ENCODE measurements around the gene SEZ6. TPM values are rescaled to one million over a fixed set of nuclear protein-coding genes. Genes with fewer than 3 reads are reported as not detected.

Gene SEZ6
- total RNA-seq, 1 donor from 2014 or later, result 10.1 TPM

GRCh38 chr17:28951991-28952975 is 53.5 kb downstream of the SEZ6 start:
- H3K27ac Mint-ChIP-seq, result no peak overlapping the region
- H3K36me3 Mint-ChIP-seq (ENCODE audit: insufficient read depth), result peaks cover 8% of the 10 kb centered on the region
- H3K9me3 Mint-ChIP-seq (ENCODE audit: low read depth), result no peaks in the 10 kb centered on the region
- TF ChIP-seq CTCF (IDR thresholded peaks at IDR 0.05; ENCODE audit: unreplicated experiment), result no peak
- peak; percentile 87 for DNase-seq (ENCODE audit: low spot score, unreplicated experiment)
- H3K4me3 Mint-ChIP-seq (ENCODE audit: low read depth), result no peak overlapping the region
- H3K27me3 Mint-ChIP-seq, result no peaks in the 10 kb centered on the region
- peaks cover 18% of the 10 kb centered on the region for H3K4me1 Mint-ChIP-seq (ENCODE audit: low read depth)

- Mint-ChIP-seq H3K27ac (peak within 1 kb of the TSS; percentile 96), H3K9me3 (ENCODE audit: low read depth) (no peaks in the 10 kb centered on the region), H3K4me1 (ENCODE audit: low read depth) (peaks cover 18% of the 10 kb centered on the region), H3K4me3 (ENCODE audit: low read depth) (peak within 1 kb of the TSS; percentile 91), H3K36me3 (ENCODE audit: insufficient read depth) (peaks cover 8% of the 10 kb centered on the region), H3K27me3 (no peaks in the 10 kb centered on the region)
- peak; percentile 99 for DNase-seq (ENCODE audit: low spot score, unreplicated experiment)
- no peak for TF ChIP-seq CTCF (IDR thresholded peaks at IDR 0.05; ENCODE audit: unreplicated experiment)
Observed at GRCh38 chr17:28951428-28951990, 54.3 kb downstream of the SEZ6 start, which contains the start of gene PHF12. PHF12 (minus strand) TSS chr17:28951518; CDS start chr17:28950960, 558 bp downstream.

GRCh38 chr17:28950752-28951427 is 54.9 kb downstream of the SEZ6 start:
- TF ChIP-seq CTCF (IDR thresholded peaks at IDR 0.05; ENCODE audit: unreplicated experiment), result no peak
- no peak for DNase-seq (ENCODE audit: low spot score, unreplicated experiment)
- Mint-ChIP-seq H3K27ac (peak overlapping the region; percentile 96), H3K4me1 (ENCODE audit: low read depth) (peaks cover 20% of the 10 kb centered on the region), H3K27me3 (no peaks in the 10 kb centered on the region), H3K4me3 (ENCODE audit: low read depth) (peak overlapping the region; percentile 91), H3K36me3 (ENCODE audit: insufficient read depth) (peaks cover 10% of the 10 kb centered on the region), H3K9me3 (ENCODE audit: low read depth) (no peaks in the 10 kb centered on the region)

GRCh38 chr17:28950017-28950751 is 55.6 kb downstream of the SEZ6 start:
- no peak for DNase-seq (ENCODE audit: low spot score, unreplicated experiment)
- H3K9me3 Mint-ChIP-seq (ENCODE audit: low read depth), result no peaks in the 10 kb centered on the region
- H3K27ac Mint-ChIP-seq, result peak overlapping the region; percentile 96
- H3K36me3 Mint-ChIP-seq (ENCODE audit: insufficient read depth), result peaks cover 10% of the 10 kb centered on the region
- H3K4me1 Mint-ChIP-seq (ENCODE audit: low read depth), result peaks cover 20% of the 10 kb centered on the region
- no peaks in the 10 kb centered on the region for H3K27me3 Mint-ChIP-seq
- no peak for TF ChIP-seq CTCF (IDR thresholded peaks at IDR 0.05; ENCODE audit: unreplicated experiment)
- peak overlapping the region; percentile 91 for H3K4me3 Mint-ChIP-seq (ENCODE audit: low read depth)

Data from progenitor cell of endocrine pancreas (in vitro differentiated cells).